Small intestine (tissue), 7 donors: ENCODE data around the gene PRKCA. TPM values are rescaled to one million over a fixed set of nuclear protein-coding genes. Genes with fewer than 3 reads are reported as not detected.

ENCODE experiments used
- DNase-seq, 2 donors: peaks; one replicate each; pipeline versions ENCODE4 v3.0.0 to v3.0.0-alpha.2; 2013
- FAIRE-seq: peaks from 2 replicates; lab custom pipeline; 2012; peaks lifted over from hg19 to GRCh38; lab: Jason Lieb, UNC
- H3K27ac ChIP-seq, 3 donors: one replicate each; pipeline ENCODE4 v1.5.1; 2013; ENCODE audit warnings: low read length in 2 of 3, mild to moderate bottlenecking in 2 of 3, control low read depth in 1 of 3, inconsistent platforms in 1 of 3, low read depth in 1 of 3, moderate library complexity in 1 of 3
- H3K27me3 ChIP-seq, 3 donors: one replicate each; pipeline ENCODE4 v1.6.1; 2013; ENCODE audit warnings: low read length in 3 of 3, inconsistent platforms in 1 of 3; ENCODE audit not compliant: control insufficient read depth in 3 of 3, insufficient read depth in 3 of 3
- H3K36me3 ChIP-seq, 3 donors: one replicate each; pipeline ENCODE4 v1.6.1; 2013; ENCODE audit warnings: low read length in 3 of 3, inconsistent platforms in 1 of 3, low read depth in 1 of 3, mild to moderate bottlenecking in 1 of 3, moderate library complexity in 1 of 3; ENCODE audit not compliant: control insufficient read depth in 3 of 3, insufficient read depth in 2 of 3
- H3K4me1 ChIP-seq, 3 donors: one replicate each; pipeline ENCODE4 v1.6.1; 2013; ENCODE audit warnings: low read length in 2 of 3, inconsistent platforms in 1 of 3, low read depth in 1 of 3, mild to moderate bottlenecking in 1 of 3, moderate library complexity in 1 of 3; ENCODE audit not compliant: control insufficient read depth in 3 of 3, insufficient read depth in 2 of 3
- H3K4me3 ChIP-seq, 3 donors: one replicate each; pipeline ENCODE4 v1.5.1; 2013; ENCODE audit warnings: low read length in 3 of 3, control low read depth in 1 of 3, inconsistent platforms in 1 of 3, low read depth in 1 of 3, mild to moderate bottlenecking in 1 of 3, moderate library complexity in 1 of 3
- H3K9me3 ChIP-seq, 2 donors: one replicate each; pipeline ENCODE4 v1.6.1; 2013; ENCODE audit warnings: low read depth in 1 of 2, low read length in 1 of 2; ENCODE audit not compliant: control insufficient read depth in 2 of 2, insufficient read depth in 1 of 2
- WGBS, 3 donors: extraction: QIAGEN DNeasy Blood & Tissue Kit; methylation state at CpG; one replicate each; pipeline ENCODE4 v1.1.7; 2013; 5-methylcytosine and 5-hydroxymethylcytosine counted together
- polyA plus RNA-seq, 4 donors: library from polyadenylated mRNA; stranded (reverse) in 3 of 4; unstranded in 1 of 4; fragments of 200-250 nt in 3 of 4; fragments of 120-200 nt in 1 of 4; gene quantifications; one replicate each; pipeline versions ENCODE4 v1.2.1 to v1.2.3, GENCODE V29; 2013
- donor health status: healthy with polysubstance abuse.
- donor health status: control.
- donor health status: control.
- donor health status: Bipolar disorder and iron deficiency.
- donor health status: healthy.

The PRKCA gene
- polyA plus RNA-seq, 4 donors = 11.3 to 26.6 (median 22.9) TPM

- 96 to 100% (median 96%) methylated on average over 2 of the region's 2 CpGs for WGBS, 3 donors
These were observed 290.7 kb downstream of the PRKCA start for GRCh38 chr17:66593116-66593515.

GRCh38 chr17:66595893-66596292 lies 293.5 kb downstream of the PRKCA start:
- Histone ChIP-seq H3K36me3 (no peaks in the 10 kb centered on the region), H3K4me1 (no peaks in the 10 kb centered on the region), H3K27ac (no peak overlapping the region), H3K27me3 (no peaks in the 10 kb centered on the region), H3K9me3 (peaks cover 0 to 3% of the 10 kb centered on the region in 2 donors), H3K4me3 (no peak overlapping the region)
- 84 to 90% (median 84%) methylated on average over 12 of the region's 12 CpGs for WGBS, 3 donors
- no peak for DNase-seq
- FAIRE-seq = no peak

More at GRCh38 chr17:66593116-66593515, 290.7 kb downstream of the PRKCA start:
- DNase-seq (no peak), FAIRE-seq (no peak)
- H3K4me1 ChIP-seq = no peaks in the 10 kb centered on the region
- no peak overlapping the region for H3K4me3 ChIP-seq
- H3K27me3 ChIP-seq = no peaks in the 10 kb centered on the region
- H3K9me3 ChIP-seq = peaks cover 0 to 3% of the 10 kb centered on the region in 2 donors
- no peaks in the 10 kb centered on the region for H3K36me3 ChIP-seq
- H3K27ac ChIP-seq = no peak overlapping the region

GRCh38 chr17:66602659-66603384 lies 300.4 kb downstream of the PRKCA start:
- peak overlapping the region in 1 of 3 donors; percentile 35 for H3K27ac ChIP-seq
- FAIRE-seq = no peak

GRCh38 chr17:66604376-66604775 lies 302.0 kb downstream of the PRKCA start:
- FAIRE-seq = no peak
- DNase-seq = no peak

More at GRCh38 chr17:66602659-66603384, 300.4 kb downstream of the PRKCA start:
- Histone ChIP-seq H3K4me3 (no peak overlapping the region), H3K4me1 (no peaks in the 10 kb centered on the region), H3K27me3 (no peaks in the 10 kb centered on the region), H3K36me3 (no peaks in the 10 kb centered on the region), H3K9me3 (no peaks in the 10 kb centered on the region)
- no peak for DNase-seq
- WGBS, 3 donors = 87 to 94% (median 94%) methylated on average over 14 of the region's 14 CpGs

GRCh38 chr17:66605541-66605940 lies 303.1 kb downstream of the PRKCA start:
- H3K27ac ChIP-seq = no peak overlapping the region
- peaks cover 0 to 10% of the 10 kb centered on the region in 2 donors for H3K9me3 ChIP-seq
- H3K27me3 ChIP-seq = no peaks in the 10 kb centered on the region
- H3K4me3 ChIP-seq = no peak overlapping the region
- DNase-seq (no peak), FAIRE-seq (no peak)
- H3K4me1 ChIP-seq = peaks cover 0 to 4% (median 0%) of the 10 kb centered on the region in 3 donors
- 73 to 87% (median 77%) methylated on average over 4 of the region's 4 CpGs for WGBS, 3 donors
- no peaks in the 10 kb centered on the region for H3K36me3 ChIP-seq

More at GRCh38 chr17:66604376-66604775, 302.0 kb downstream of the PRKCA start:
- Histone ChIP-seq H3K9me3 (no peaks in the 10 kb centered on the region), H3K4me3 (no peak overlapping the region), H3K27me3 (no peaks in the 10 kb centered on the region), H3K4me1 (no peaks in the 10 kb centered on the region), H3K36me3 (no peaks in the 10 kb centered on the region), H3K27ac (no peak overlapping the region)

GRCh38 chr17:66610361-66611133 lies 308.1 kb downstream of the PRKCA start:
- peaks cover 0 to 4% (median 0%) of the 10 kb centered on the region in 3 donors for H3K36me3 ChIP-seq
- H3K27ac ChIP-seq = peak overlapping the region in 2 of 3 donors; percentile 33 to 83
- FAIRE-seq (no peak), DNase-seq (peak; percentile 14 to 45)
- no peaks in the 10 kb centered on the region for H3K27me3 ChIP-seq
- peaks cover 0 to 7% (median 0%) of the 10 kb centered on the region in 3 donors for H3K4me1 ChIP-seq
- peaks cover 0 to 13% of the 10 kb centered on the region in 2 donors for H3K9me3 ChIP-seq
- WGBS, 3 donors = 37 to 52% (median 44%) methylated on average over 9 of the region's 9 CpGs
- no peak overlapping the region for H3K4me3 ChIP-seq

- peaks cover 0 to 4% (median 0%) of the 10 kb centered on the region in 3 donors for H3K36me3 ChIP-seq
- no peak overlapping the region for H3K27ac ChIP-seq
- H3K4me1 ChIP-seq = peaks cover 0 to 7% (median 0%) of the 10 kb centered on the region in 3 donors
- H3K9me3 ChIP-seq = peaks cover 0 to 13% of the 10 kb centered on the region in 2 donors
- no peak overlapping the region for H3K4me3 ChIP-seq
- no peaks in the 10 kb centered on the region for H3K27me3 ChIP-seq
- FAIRE-seq (no peak), DNase-seq (no peak)
These were observed 309.0 kb downstream of the PRKCA start for GRCh38 chr17:66611397-66611796.

- no peak for FAIRE-seq
- no peak overlapping the region for H3K27ac ChIP-seq
- H3K9me3 ChIP-seq = peaks cover 0 to 13% of the 10 kb centered on the region in 2 donors
- 69 to 80% (median 76%) methylated on average over 4 of the region's 4 CpGs for WGBS, 3 donors
- H3K4me3 ChIP-seq = no peak overlapping the region
- no peaks in the 10 kb centered on the region for H3K27me3 ChIP-seq
- peaks cover 0 to 7% (median 0%) of the 10 kb centered on the region in 3 donors for H3K4me1 ChIP-seq
- DNase-seq = no peak
- peaks cover 0 to 4% (median 0%) of the 10 kb centered on the region in 3 donors for H3K36me3 ChIP-seq
These were observed 310.6 kb downstream of the PRKCA start for GRCh38 chr17:66612993-66613392.
